GM12878 (cell line): ENCODE results near the gene GOLIM4. TPM values are rescaled to one million over a fixed set of nuclear protein-coding genes. Genes with fewer than 3 reads are reported as not detected.

Source experiments
- ATAC-seq: fragments of 200-7000 bp; cut with Tn5 transposase; 3 replicates; pipeline ENCODE4 v1.9.1; 2020; ENCODE audit warnings: mild to moderate bottlenecking, moderate library complexity
- BruUV-seq: library from RNA; stranded (reverse); fragments of 400-500 nt; replicated peaks from 2 replicates; lab custom pipeline; 2021; lab: Mats Ljungman, UMichigan
- CTCF ChIA-PET: fragments of 300-600 bp; sonication (Branson Sonifier 250); formaldehyde crosslinking; extraction: SDS; loops from one replicate; lab custom pipeline; 2021; ENCODE audit warnings: inconsistent platforms; lab: Yijun Ruan, JAX
- POLR2A ChIA-PET: fragments of 350-600 bp; formaldehyde crosslinking; extraction: SDS; loops from one replicate; lab custom pipeline; 2021; ENCODE audit warnings: inconsistent platforms; lab: Charles Lee
- RAD21 ChIA-PET: fragments of 300-600 bp; sonication (Branson Sonifier 250); formaldehyde crosslinking; loops from one replicate; lab custom pipeline; 2023; ENCODE audit warnings: antibody characterized with exemption; ENCODE audit not compliant: unreplicated experiment; lab: Charles Lee
- SMC1A ChIA-PET: fragments of 300-600 bp; sonication (Branson Sonifier 250); formaldehyde crosslinking; loops from one replicate; lab custom pipeline; 2023; ENCODE audit not compliant: unreplicated experiment, uncharacterized antibody; lab: Charles Lee
- DNase-seq: peaks from one replicate; pipeline ENCODE4 v3.0.0-alpha.2; 2011; ENCODE audit warnings: low read depth, low spot score
- FAIRE-seq: peaks from 3 replicates; lab custom pipeline; 2011; peaks lifted over from hg19 to GRCh38; lab: Jason Lieb, UNC
- H2AFZ ChIP-seq: 2 replicates; pipeline ENCODE4 v1.6.0; 2011; ENCODE audit warnings: low read depth, low read length, control low read depth; ENCODE audit not compliant: control insufficient read depth
- H3K27ac ChIP-seq: 2 replicates; pipeline ENCODE4 v1.5.1; 2011; ENCODE audit warnings: control low read depth; ENCODE audit not compliant: control insufficient read depth, insufficient read depth
- H3K27me3 ChIP-seq, 2 experiments: replicated peaks in 1 of 2; 2 replicates each; pipeline versions ENCODE4 v1.6.0 to v1.6.1; 2011; ENCODE audit warnings: low read length in 1 of 2; ENCODE audit not compliant: control insufficient read depth in 2 of 2, insufficient read depth in 2 of 2
- H3K36me3 ChIP-seq, 2 experiments: 2 replicates each; pipeline ENCODE4 v1.5.1; 2011; ENCODE audit warnings: low read length in 1 of 2; ENCODE audit not compliant: control insufficient read depth in 2 of 2, insufficient read depth in 2 of 2
- H3K4me1 ChIP-seq: 2 replicates; pipeline ENCODE4 v1.6.1; 2011; ENCODE audit warnings: mild to moderate bottlenecking, low read length, moderate library complexity, mixed read lengths; ENCODE audit not compliant: control insufficient read depth, insufficient read depth
- H3K4me2 ChIP-seq: 2 replicates; pipeline ENCODE4 v1.6.0; 2011; ENCODE audit warnings: control low read depth; ENCODE audit not compliant: control insufficient read depth, insufficient read depth
- H3K4me3 ChIP-seq: fragments of 200-600 bp; sonication (generic); 2 replicates; pipeline ENCODE4 v1.5.1; 2016
- H3K79me2 ChIP-seq: 2 replicates; pipeline ENCODE4 v1.6.0; 2011; ENCODE audit warnings: low read length; ENCODE audit not compliant: control insufficient read depth, insufficient read depth
- H3K9ac ChIP-seq: 2 replicates; pipeline ENCODE4 v1.8.0; 2011; ENCODE audit warnings: low read length, control low read depth, mixed read lengths; ENCODE audit not compliant: control insufficient read depth, insufficient read depth
- H3K9me3 ChIP-seq: replicated peaks from 3 replicates; pipeline ENCODE4 v1.5.1; 2011; ENCODE audit warnings: mild to moderate bottlenecking, low read length; ENCODE audit not compliant: control insufficient read depth, insufficient read depth
- H4K20me1 ChIP-seq: 2 replicates; pipeline ENCODE4 v1.6.0; 2011; ENCODE audit not compliant: control insufficient read depth, insufficient read depth
- CBFB ChIP-seq: IDR thresholded peaks from 2 replicates; pipeline ENCODE4 v1.6.1; 2016; ENCODE audit warnings: antibody characterized with exemption, low read depth
- CBX5 ChIP-seq: sonication (generic); IDR thresholded peaks from 2 replicates; pipeline ENCODE4 v1.6.1; 2016; ENCODE audit warnings: low read depth, moderate library complexity, mild to moderate bottlenecking, inconsistent platforms
- CREM ChIP-seq: IDR thresholded peaks from 2 replicates; pipeline ENCODE4 v1.6.1; 2014; ENCODE audit warnings: antibody characterized with exemption, low read depth
- IRF5 ChIP-seq: fragments of 450-650 bp; IDR thresholded peaks from 2 replicates; pipeline ENCODE4 v1.6.1; 2017; ENCODE audit warnings: borderline replicate concordance
- JUND ChIP-seq: IDR thresholded peaks from 2 replicates; pipeline ENCODE4 v1.6.1; 2012; ENCODE audit warnings: low read depth, mild to moderate bottlenecking, low read length, improper control_type of control experiment, moderate library complexity
- MYB ChIP-seq: fragments of 150-350 bp; IDR thresholded peaks from 2 replicates; pipeline ENCODE4 v1.6.1; 2014; ENCODE audit warnings: mild to moderate bottlenecking, low read depth, low read length, borderline replicate concordance
- MYC ChIP-seq: IDR thresholded peaks from 2 replicates; pipeline ENCODE4 v1.6.1; 2011; ENCODE audit warnings: mild to moderate bottlenecking, low read length, moderate library complexity, inconsistent platforms; ENCODE audit not compliant: insufficient read depth, insufficient replicate concordance, insufficient read length, severe bottlenecking
- NFYB ChIP-seq: IDR thresholded peaks from 2 replicates; pipeline ENCODE4 v1.6.1; 2011; ENCODE audit warnings: low read depth, mild to moderate bottlenecking, low read length, improper control_type of control experiment, moderate library complexity; ENCODE audit not compliant: insufficient read depth
- PML ChIP-seq: IDR thresholded peaks from 2 replicates; pipeline ENCODE4 v1.6.1; 2012; ENCODE audit warnings: low read length, inconsistent platforms
- POLR2AphosphoS5 ChIP-seq: IDR thresholded peaks from 2 replicates; pipeline ENCODE4 v1.6.1; 2011; ENCODE audit warnings: mild to moderate bottlenecking, low read length, inconsistent platforms
- SP1 ChIP-seq: IDR thresholded peaks from one replicate; pipeline ENCODE4 v1.6.1; 2011; ENCODE audit warnings: low read depth, low read length
- ZNF622 ChIP-seq: fragments of 450-650 bp; IDR thresholded peaks from 2 replicates; pipeline ENCODE4 v1.6.1; 2017; ENCODE audit warnings: mild to moderate bottlenecking, inconsistent platforms
- WGBS: methylation state at CpG from one replicate; pipeline ENCODE4 v1.1.6; 2016; ENCODE audit warnings: low lambda C conversion rate; ENCODE audit not compliant: insufficient replicate concordance, insufficient coverage; ENCODE audit errors: missing lambda C conversion rate; 5-methylcytosine and 5-hydroxymethylcytosine counted together
- in situ Hi-C: fragments of 300-500 bp; cut with MboI; formaldehyde crosslinking; loops from 9 replicates; pipeline ENCODE4 v1.14.3; 2018; ENCODE audit warnings: mixed read lengths
- intact Hi-C: fragments of 100-400 bp; cut with micrococcal nuclease; formaldehyde crosslinking; loops from one replicate; pipeline ENCODE4 v1.14.2; 2022; ENCODE audit not compliant: unreplicated experiment
- polyA plus RNA-seq, 11 experiments: library from polyadenylated mRNA; depleted of rRNA in 4 of 11; unstranded in 6 of 11; stranded (reverse) in 5 of 11; fragments of >200 nt; fragmentation: Nextera tagmentation in 4 of 11; fragmentation: Illumina TruSeq in 1 of 11; extraction: Ambion mirVana in 4 of 11; extraction: Trizol in 1 of 11; gene quantifications; 1 replicate in 1 of 11; 2 replicates in 10 of 11; pipeline versions ENCODE4 v1.2.1 to v1.2.3, GENCODE V29; 2011 to 2016; ENCODE audit warnings: inconsistent platforms in 2 of 11, missing spikeins in 2 of 11, low read depth in 1 of 11
- total RNA-seq, 4 experiments: library from RNA; depleted of rRNA in 3 of 4; stranded (reverse); fragments of >200 nt in 3 of 4; fragmentation: Illumina TruSeq in 1 of 4; extraction: Trizol in 1 of 4; gene quantifications; 2 replicates each; pipeline versions ENCODE4 v1.2.1 to v1.2.3, GENCODE V29; 2013 to 2021
- TF ChIP-seq, protein P1 (sequence below): fragments of 450-650 bp; IDR thresholded peaks from 2 replicates; pipeline ENCODE4 v1.6.1; 2014; ENCODE audit warnings: mild to moderate bottlenecking
- TF ChIP-seq, protein P2 (sequence below): fragments of 450-650 bp; IDR thresholded peaks from 2 replicates; pipeline ENCODE4 v1.6.1; 2016; ENCODE audit warnings: mild to moderate bottlenecking

Gene GOLIM4
- total and polyA plus RNA-seq, 10 of the 15 experiments (the other 5 are each of a cell fraction or from before 2014, with no cell fraction given), result 11.1 to 32.4 (median 19.3) TPM

GRCh38 chr3:168100777-168101492 lies 5.2 kb upstream of the GOLIM4 start:
- DNase-seq (no peak), ATAC-seq (no peak), FAIRE-seq (no peak)
- Histone ChIP-seq H3K4me1 (no peaks in the 10 kb centered on the region), H3K4me2 (no peak overlapping the region), H4K20me1 (no peaks in the 10 kb centered on the region), H3K79me2 (no peaks in the 10 kb centered on the region), H3K27ac (no peak overlapping the region), H3K9ac (no peak overlapping the region), H3K36me3 (no peaks in the 10 kb centered on the region), H3K4me3 (no peak overlapping the region), H2AFZ (no peak overlapping the region), H3K27me3 (no peaks in the 10 kb centered on the region), H3K9me3 (no peaks in the 10 kb centered on the region)
- intact Hi-C loops, result no loop called here
- CTCF ChIA-PET, result interaction anchor here (0.7 to 3.6 kb wide), 9 partner anchors 12 to 452 kb away, joined by 3 to 15 read pairs (median 3); no protein-coding TSS in a partner anchor
- TF ChIP-seq CBFB (no peak), IRF5 (no peak), CREM (no peak), MYC (no peak)
- in situ Hi-C loops, result no loop called here
- RAD21 ChIA-PET, result interaction anchor here (1.2 to 2.1 kb wide), 3 partner anchors 9 to 64 kb away, joined by 3 to 6 read pairs (median 4); no protein-coding TSS in a partner anchor
- no TSS peak for BruUV-seq
- 67% methylated on average over 3 of the region's 3 CpGs for WGBS
- POLR2A ChIA-PET, result no interaction called here
- SMC1A ChIA-PET, result interaction anchor here (1.1 to 3.1 kb wide), 5 partner anchors 12 to 65 kb away, joined by 4 to 12 read pairs (median 10); no protein-coding TSS in a partner anchor

GRCh38 chr3:168097381-168097780 lies 1.7 kb upstream of the GOLIM4 start:
- RAD21 ChIA-PET, result no interaction called here
- Histone ChIP-seq H3K79me2 (peaks cover 26% of the 10 kb centered on the region), H3K36me3 (no peaks in the 10 kb centered on the region), H3K4me1 (no peaks in the 10 kb centered on the region), H3K27ac (no peak overlapping the region), H3K4me3 (no peak overlapping the region), H3K4me2 (no peak overlapping the region), H3K27me3 (no peaks in the 10 kb centered on the region), H4K20me1 (no peaks in the 10 kb centered on the region), H3K9me3 (no peaks in the 10 kb centered on the region), H3K9ac (no peak overlapping the region), H2AFZ (no peak overlapping the region)
- intact Hi-C loops (loop anchor here (10.0 kb wide), 1 partner anchor 363 kb away; the partner anchor contains the start of genes PDCD10 and SERPINI1), in situ Hi-C loops (no loop called here)
- DNase-seq (no peak), FAIRE-seq (no peak), ATAC-seq (no peak)
- CTCF ChIA-PET, result interaction anchor here (1.6 kb wide), 1 partner anchor 46 kb away, joined by 8 read pairs; no protein-coding TSS in a partner anchor
- SMC1A ChIA-PET, result interaction anchor here (0.7 to 1.6 kb wide), 2 partner anchors 35 to 768 kb away, joined by 3 to 9 read pairs; no protein-coding TSS in a partner anchor
- no TSS peak for BruUV-seq
- POLR2A ChIA-PET, result no interaction called here
- TF ChIP-seq JUND (no peak), POLR2AphosphoS5 (no peak), MYB (no peak), CREM (no peak), ZNF622 (no peak), NFYB (no peak), SP1 (no peak), PML (no peak), CBX5 (no peak)
- TF ChIP-seq, protein P1, sequence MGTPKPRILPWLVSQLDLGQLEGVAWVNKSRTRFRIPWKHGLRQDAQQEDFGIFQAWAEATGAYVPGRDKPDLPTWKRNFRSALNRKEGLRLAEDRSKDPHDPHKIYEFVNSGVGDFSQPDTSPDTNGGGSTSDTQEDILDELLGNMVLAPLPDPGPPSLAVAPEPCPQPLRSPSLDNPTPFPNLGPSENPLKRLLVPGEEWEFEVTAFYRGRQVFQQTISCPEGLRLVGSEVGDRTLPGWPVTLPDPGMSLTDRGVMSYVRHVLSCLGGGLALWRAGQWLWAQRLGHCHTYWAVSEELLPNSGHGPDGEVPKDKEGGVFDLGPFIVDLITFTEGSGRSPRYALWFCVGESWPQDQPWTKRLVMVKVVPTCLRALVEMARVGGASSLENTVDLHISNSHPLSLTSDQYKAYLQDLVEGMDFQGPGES, result no peak
- TF ChIP-seq, protein P2, sequence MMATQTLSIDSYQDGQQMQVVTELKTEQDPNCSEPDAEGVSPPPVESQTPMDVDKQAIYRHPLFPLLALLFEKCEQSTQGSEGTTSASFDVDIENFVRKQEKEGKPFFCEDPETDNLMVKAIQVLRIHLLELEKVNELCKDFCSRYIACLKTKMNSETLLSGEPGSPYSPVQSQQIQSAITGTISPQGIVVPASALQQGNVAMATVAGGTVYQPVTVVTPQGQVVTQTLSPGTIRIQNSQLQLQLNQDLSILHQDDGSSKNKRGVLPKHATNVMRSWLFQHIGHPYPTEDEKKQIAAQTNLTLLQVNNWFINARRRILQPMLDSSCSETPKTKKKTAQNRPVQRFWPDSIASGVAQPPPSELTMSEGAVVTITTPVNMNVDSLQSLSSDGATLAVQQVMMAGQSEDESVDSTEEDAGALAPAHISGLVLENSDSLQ, result no peak
